Retinal pigment epithelial cell (primary cell): Measurements from ENCODE around the gene NXN.
A peak's percentile ranks its signal among the peaks of the same experiment; 100 is the strongest.

Experiments
- DNase-seq: peaks from one replicate; pipeline ENCODE4 v3.0.0-alpha.2; 2010; ENCODE audit warnings: low read depth
- H3K4me3 ChIP-seq: 2 replicates; pipeline ENCODE4 v1.5.1; 2011; ENCODE audit warnings: mild to moderate bottlenecking, low read length, control low read depth, moderate library complexity
- TF ChIP-seq, protein P1 (sequence below): conservative IDR thresholded peaks from 2 replicates; pipeline ENCODE4 v1.5.1; 2011; ENCODE audit warnings: low read depth, low read length, control low read depth, inconsistent platforms

Gene NXN

DNA sequence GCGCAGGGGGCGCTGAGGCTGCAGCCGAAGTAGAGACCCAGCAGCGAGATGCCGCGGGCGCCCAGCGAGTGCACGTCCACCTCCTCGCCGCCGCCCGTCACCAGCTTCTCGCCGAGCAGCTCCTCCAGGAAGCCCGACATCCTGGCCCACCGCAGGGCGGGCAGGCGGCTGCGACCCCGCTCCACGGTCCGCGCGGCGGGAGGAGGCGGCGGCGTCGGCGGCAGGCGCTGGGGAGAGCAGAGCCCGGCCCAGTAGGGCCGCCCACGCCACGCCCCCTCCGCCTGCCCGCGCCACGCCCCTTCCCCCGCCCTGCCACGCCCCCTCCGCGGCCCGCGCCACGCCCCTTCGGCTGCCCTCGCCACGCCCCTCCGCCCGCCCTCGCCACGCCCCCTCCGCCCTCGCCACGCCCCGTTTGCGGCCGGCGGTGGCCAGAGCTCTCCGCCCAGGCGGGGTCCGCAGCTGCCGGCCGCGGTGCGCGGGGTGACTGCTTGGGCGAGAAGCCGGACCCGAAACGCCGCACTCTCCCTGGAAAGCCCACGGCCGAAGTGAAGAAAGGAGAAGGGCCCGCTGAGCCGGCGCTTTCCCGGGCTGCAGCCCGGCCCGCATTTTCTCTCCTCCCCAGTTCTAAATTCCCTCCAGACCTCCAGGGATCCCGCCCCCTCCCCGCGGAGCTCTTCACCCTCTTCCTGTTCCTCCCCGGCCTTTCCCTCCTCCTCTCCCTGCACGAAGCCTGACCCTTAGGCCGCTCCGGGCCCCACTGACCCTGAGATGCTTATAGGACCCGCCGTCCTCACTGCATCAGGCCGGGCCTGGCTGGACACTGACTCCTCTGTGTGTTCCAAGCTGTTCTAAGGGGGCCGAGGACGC lies at the start of gene NXN:
NXN (minus strand) TSS at position 238 of the 867 bp plus-strand sequence.
- no peak for DNase-seq
- H3K4me3 ChIP-seq = peak within 1 kb of the TSS; percentile 87
- TF ChIP-seq, protein P1, sequence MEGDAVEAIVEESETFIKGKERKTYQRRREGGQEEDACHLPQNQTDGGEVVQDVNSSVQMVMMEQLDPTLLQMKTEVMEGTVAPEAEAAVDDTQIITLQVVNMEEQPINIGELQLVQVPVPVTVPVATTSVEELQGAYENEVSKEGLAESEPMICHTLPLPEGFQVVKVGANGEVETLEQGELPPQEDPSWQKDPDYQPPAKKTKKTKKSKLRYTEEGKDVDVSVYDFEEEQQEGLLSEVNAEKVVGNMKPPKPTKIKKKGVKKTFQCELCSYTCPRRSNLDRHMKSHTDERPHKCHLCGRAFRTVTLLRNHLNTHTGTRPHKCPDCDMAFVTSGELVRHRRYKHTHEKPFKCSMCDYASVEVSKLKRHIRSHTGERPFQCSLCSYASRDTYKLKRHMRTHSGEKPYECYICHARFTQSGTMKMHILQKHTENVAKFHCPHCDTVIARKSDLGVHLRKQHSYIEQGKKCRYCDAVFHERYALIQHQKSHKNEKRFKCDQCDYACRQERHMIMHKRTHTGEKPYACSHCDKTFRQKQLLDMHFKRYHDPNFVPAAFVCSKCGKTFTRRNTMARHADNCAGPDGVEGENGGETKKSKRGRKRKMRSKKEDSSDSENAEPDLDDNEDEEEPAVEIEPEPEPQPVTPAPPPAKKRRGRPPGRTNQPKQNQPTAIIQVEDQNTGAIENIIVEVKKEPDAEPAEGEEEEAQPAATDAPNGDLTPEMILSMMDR = peak; percentile 26

DNA sequence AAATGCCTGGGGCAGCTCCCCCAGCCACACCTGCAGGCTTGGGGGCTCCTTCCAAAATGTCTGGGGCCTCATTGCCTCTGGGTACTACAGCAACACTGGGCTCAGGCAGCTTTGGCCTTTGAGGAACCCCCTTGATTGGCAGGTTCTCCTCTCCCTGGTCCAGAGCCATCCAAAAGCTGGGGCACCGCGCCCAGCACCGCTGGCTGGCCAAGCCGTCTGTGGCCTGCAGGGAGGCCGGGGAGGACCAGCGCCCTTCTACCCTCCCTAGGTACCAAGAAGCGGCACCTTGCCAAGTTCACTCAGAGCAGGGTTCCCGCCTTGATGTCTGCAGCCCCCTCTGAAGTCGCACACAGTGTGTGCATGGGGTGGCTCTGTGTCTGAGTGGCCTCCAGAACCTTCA lies 47.5 kb upstream of the NXN start:
- no peak for DNase-seq
- peak overlapping the region; percentile 16 for H3K4me3 ChIP-seq
- TF ChIP-seq, protein P1 = no peak

DNA sequence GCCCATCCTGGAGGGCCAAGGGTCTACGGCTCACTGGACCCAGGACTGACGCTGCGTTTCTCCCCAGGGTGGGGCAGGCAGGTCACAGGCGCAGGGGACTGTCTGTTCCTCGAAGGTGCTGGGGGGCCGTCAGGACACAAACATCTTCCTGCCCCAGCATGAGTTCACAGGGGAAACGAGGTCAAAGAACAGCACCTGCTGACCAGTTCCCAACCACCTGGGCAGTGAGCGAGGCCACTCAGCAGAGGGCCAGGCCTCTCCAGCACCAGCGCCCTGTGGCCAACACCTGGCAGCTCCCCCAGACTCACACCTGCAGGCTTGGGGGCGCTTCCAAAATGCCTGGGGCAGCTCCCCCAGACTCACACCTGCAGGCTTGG lies 47.0 kb upstream of the NXN start:
- TF ChIP-seq, protein P1 = no peak
- DNase-seq = no peak
- no peak overlapping the region for H3K4me3 ChIP-seq

DNA sequence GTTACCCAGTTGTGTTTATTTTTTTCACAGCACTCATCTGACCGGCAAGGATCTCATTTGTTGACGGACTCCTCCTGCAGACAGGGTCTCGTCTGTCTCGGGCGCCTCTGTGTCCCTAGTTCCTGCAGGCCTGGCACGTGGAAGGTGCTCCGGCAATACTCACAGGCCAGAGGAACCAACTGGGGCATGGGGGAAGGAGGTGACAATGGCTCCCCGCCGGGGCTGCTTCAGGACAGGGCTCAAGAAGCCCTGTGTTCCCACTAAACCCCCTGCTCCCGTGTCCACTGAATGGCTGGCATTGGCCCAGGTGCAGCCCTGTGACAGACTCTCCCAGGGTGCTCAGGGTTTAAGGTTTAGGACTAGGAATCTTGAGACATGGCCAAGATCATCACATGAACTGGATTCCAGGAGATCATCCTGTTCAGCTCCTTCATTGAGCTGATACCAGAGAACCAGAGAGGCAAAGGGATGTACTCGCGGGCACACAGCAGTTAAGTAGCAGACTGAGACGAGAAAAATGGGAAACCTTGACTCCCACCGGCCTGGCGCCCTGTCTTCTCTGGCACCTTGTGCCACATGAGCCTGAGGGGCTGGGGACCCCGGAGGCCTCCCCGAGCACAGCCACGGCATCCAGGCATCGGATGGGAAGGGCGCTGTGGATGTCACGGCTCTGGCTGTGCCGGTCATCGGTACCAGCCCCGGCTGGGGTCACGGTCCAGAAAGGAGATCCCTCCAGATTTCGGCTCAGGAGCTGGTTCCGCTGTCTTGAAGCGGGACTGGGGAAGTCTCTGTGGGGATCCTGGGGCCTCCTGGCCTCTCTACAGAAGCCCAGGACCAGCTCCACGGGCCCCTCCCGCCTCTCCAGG lies 46.4 kb upstream of the NXN start:
- DNase-seq = peak; percentile 99
- TF ChIP-seq, protein P1 = no peak
- no peak overlapping the region for H3K4me3 ChIP-seq

DNA sequence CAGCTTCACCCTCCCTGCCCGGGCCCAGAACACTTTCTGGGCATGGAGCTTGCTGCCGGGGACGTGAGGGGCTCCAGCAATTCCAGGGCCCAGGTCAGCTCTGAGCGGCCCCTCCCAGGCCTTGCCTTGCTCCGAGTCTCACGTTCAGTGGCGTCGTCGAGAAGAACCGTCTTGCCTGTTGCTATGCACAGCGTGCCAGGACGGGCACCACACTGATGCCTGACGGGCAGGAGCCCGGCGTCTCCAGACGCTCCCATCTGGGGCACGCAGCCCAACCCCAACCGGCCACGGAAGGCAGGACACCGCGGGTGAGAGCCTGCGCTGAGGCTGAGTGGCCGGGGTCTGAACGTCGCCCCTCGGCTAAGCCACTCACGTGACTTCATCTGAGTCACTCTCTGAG lies 44.5 kb upstream of the NXN start:
- H3K4me3 ChIP-seq = no peak overlapping the region
- no peak for DNase-seq
- TF ChIP-seq, protein P1 = no peak

DNA sequence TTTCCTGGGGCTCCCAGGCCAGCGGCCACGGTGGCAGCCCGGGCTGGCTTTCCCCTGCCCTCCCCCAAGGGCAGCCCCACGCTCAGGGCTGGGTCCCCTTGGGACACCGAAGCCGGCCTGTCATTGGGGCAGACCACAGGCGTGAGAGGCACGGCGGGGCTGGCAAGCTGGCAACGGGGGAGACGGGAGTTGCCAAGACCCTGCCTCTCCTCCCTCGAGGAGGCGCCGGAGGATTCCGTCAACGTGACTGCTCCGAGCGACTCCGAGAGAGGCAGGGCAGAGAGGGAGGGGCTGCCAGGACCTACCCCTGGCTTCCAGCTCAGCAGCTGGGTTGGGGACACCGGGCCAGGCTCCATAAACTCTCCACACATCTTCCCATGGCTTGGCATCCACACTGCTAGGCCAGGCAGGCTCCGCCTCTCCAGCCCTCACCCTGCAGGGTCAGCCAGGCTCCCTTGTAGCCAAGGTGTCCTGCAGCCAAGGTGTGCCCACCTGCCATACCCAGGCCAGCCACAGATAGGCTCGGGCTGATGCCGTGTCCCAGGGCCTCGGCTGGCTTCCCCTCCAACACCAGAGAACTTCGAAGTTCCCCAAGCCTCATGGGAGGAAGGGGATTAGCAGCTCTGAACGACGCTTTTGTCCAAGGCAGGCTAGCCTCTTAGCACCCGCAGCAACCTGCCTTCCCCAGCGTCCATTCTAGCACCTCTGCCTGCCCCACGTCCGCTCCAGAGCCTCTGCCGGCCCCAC lies 42.9 kb upstream of the NXN start:
- no peak overlapping the region for H3K4me3 ChIP-seq
- DNase-seq = no peak
- TF ChIP-seq, protein P1 = no peak
